Epithelial cell of prostate (primary cell): ENCODE measurements around the gene KPNA1.
A peak's percentile ranks its signal among the peaks of the same experiment; 100 is the strongest.
"Not testable (repeated sequence)": the region's sequence is repeated elsewhere in the genome, so short reads cannot be mapped to it uniquely, and the experiment has no call there.

Experiments
- DNase-seq: peaks from one replicate; pipeline ENCODE4 v3.0.0-alpha.2; 2011; ENCODE audit warnings: low read depth, low spot score
- H3K27ac ChIP-seq: fragments of 450-650 bp; 2 replicates; pipeline ENCODE4 v1.5.1; 2017; ENCODE audit warnings: mild to moderate bottlenecking

KPNA1 gene

GRCh38 chr3:122523317-122523716 is 8.6 kb upstream of the KPNA1 start:
- DNase-seq, result no peak

DNA sequence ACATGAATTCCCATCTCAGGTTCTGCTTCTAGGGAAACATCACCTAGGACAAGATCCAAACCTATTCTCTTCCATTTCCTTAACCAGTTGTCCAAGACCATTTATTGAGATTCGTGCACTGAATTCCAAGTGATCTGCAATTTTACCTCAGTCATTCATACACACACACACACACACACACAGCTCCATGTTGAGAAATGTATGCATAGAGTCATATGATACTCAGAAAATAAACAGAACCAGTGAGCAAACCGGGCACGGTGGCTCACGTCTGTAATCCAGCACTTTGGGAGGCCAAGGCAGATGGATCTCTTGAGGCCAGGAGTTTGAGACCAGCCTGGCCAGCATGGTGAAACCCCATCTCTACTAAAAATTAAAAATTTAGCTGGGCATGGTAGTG is 6.1 kb upstream of the KPNA1 start:
- no peak for DNase-seq
- peak overlapping the region; percentile 59 for H3K27ac ChIP-seq

More at GRCh38 chr3:122523317-122523716, 8.6 kb upstream of the KPNA1 start:
- no peak overlapping the region for H3K27ac ChIP-seq

DNA sequence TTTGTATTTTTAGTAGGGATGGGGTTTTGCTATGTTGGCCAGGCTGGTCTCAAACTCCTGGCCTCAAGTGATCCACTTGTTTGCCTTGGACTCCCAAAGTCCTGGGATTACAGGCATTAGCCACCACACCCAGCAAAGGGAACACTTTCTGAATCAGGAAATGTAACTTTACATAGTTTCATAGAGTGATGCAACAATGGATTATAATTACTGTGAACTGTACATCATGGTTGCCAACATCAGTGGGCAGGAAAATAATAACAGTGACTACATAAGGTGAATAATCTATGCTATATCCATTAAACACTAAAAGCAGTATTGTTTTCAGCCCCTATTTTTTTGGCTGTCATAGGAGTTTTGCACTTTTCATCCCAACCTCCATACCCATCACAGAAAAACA is 5.0 kb upstream of the KPNA1 start:
- peak overlapping the region; percentile 59 for H3K27ac ChIP-seq
- DNase-seq, result peak; percentile 24

DNA sequence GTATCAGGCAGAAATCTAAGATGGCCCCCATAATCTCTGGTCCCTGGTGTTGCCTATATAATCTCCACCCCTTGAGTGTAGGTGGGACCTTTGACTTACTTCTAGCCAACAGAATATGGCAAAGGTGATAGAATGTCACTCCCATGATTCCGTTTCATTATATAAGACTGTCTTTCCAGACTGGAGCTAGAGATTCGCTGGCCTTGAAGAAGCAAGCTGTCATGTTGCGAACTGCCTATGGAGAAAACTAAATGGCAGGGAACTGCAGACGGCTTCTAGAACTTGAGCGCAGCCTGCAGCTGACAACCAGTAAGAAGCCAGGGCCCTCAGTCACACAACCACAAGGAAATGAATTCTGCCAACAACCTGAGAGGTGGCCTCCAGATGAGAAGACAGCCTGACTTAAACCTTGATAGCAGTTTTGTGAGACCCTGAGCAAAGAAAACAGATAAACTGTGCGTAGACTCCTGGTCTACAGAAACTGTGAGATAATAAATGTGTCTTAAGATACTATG is 2.2 kb upstream of the KPNA1 start:
- no peak for DNase-seq
- H3K27ac ChIP-seq, result no peak overlapping the region

GRCh38 chr3:122515870-122516269 is 1.1 kb upstream of the KPNA1 start:
- no peak overlapping the region for H3K27ac ChIP-seq
- DNase-seq, result no peak

DNA sequence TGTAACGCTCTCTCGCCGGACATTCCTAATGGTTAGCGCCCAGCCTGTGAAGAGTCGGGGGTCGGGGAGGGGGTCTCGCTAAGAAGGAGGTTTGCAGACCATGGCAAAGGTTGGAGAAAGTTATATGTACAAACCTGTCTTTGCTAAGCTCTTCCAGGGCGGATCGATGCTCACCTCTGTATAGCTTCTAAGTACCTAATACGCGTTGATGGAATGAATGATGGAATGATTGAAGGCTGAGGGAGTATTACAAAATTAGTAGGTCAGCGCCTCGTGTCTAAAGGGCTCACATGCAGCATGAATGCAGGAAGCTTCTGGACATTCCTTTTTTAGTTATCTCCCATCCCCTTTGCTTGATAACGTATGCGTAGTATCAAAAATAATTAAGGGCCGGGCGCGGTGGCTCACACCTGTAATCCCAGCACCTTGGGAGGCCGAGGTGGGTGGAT is 305 bp upstream of the KPNA1 start:
- no peak for DNase-seq
- peak overlapping the region; percentile 94 for H3K27ac ChIP-seq

DNA sequence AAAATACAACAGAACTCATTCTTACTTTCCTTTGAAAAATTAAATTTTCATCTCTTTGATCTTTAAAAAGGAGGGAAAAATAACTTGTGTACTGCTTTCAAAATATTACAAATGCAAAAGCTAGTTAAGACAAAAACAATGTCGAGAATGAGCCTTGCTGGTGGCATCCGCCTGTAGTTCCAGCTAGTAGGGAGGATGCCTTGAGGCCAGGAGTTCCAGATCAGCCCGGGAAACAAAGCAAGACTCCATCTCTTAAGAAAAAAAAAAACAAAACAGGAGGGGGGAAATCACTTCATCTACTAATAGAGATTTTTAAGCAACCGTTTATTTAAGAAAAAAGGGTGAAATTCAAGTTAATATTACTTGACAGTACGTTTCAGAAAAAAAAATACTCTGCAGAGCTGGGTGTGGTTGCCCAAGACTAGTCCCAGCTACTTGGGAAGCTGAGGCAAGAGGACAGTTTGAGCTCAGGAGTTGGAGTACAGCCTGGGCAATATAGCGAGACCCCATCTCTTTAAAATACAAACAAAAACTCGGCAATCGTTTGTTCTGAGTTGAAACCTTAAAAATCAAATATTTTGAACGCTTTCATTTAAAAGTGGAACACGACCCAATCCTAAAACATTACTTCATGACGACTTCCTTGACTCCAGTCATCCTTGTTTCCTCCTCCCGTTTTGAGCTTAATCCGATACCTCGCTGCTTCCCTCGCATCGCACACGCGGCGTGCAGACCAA is 1.2 kb downstream of the KPNA1 start:
- no peak for DNase-seq
- H3K27ac ChIP-seq, result peak overlapping the region; percentile 94

DNA sequence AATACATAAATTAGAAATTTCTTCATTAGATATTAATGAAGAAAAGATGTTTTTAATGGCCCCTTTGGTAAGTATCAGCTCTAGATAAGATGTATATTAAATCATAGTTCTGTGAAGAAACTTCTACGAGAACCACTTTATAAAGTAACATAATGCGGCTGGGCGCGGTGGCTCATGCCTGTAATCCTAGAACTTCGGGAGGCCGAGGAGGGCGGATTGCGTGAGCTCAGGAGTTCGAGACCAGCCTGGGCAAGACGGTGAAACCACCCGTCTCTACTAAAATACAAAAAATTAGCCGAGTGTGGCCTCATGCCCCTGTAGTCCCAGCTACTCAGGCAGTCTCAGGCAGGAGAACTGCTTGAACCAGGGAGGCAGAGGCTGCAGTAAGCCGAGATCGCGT is 2.5 kb downstream of the KPNA1 start:
- no peak overlapping the region for H3K27ac ChIP-seq

DNA sequence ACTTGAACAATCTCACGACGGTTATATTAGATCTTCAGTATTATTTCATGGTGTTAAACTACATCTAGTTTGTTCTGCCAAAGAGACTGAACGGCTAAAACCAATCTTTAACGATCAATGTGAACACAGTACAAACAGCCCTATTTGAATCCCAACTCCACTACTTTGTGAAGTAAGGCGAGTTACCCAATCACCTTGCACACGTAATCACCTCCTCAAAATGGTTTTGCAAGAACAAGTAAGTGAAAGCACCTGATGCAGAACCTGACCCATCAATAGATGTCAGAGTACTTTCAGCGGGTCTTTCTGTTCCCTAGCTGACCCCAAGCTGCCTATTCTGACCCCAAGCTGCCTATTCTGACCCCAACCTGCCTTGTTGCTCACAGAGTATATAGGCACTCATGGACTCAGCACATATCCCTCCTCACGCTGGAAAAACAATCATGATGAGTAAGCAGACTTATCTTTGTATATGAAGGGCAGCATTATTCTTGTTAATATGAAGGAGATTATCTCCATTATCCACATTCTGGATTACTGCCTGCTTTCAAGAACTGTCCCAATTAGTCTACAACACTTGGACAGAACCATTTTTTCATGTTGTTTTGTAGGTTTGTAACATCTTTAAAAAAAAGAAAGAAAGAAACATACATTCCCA is 3.7 kb downstream of the KPNA1 start:
- no peak for DNase-seq

More for the DNA sequence above, 2.5 kb downstream of the KPNA1 start:
- DNase-seq, result no peak

GRCh38 chr3:122508944-122509343 is 5.8 kb downstream of the KPNA1 start:
- not testable (repeated sequence) for H3K27ac ChIP-seq, DNase-seq

More for the DNA sequence above, 3.7 kb downstream of the KPNA1 start:
- no peak overlapping the region for H3K27ac ChIP-seq

- no peak for DNase-seq
- H3K27ac ChIP-seq, result no peak overlapping the region
These were observed 6.4 kb downstream of the KPNA1 start for GRCh38 chr3:122508135-122508914.

DNA sequence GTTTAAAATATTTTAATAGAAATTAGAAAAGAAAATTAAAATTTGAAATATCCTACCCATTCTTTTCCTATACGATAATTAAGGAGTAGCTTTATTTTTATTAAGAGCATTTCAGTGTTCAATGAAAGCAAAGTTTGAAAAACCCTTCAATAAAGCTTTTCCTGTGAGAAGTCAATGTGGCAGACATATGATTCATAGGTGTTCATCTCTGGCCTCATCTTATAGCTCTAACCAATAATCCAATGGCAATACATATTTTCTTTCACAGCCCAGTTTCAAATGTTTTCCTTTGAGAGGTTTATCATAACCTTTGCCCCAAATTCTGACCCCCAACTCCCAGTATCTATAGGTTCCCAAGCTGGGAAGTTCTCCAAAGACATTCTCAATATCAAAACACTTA is 8.3 kb downstream of the KPNA1 start:
- no peak for DNase-seq

DNA sequence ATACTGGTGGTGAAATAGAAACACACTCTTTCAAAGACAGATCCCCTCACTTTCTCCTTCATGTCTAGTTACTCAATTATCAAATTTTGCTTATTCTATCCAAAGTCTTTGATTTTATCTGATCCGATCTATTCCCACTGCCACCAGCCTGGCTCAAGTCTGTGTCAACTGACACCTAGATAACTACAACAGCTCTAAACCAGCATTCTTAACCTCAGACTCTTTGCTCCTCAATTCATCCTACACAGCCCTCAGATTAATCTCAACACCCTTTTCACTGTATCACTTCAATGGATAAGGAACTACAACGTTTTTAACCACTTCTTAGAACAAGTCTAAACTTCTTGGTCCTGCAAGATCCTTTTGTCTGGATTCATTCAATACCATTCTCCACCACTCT is 9.1 kb downstream of the KPNA1 start:
- DNase-seq, result no peak
- H3K27ac ChIP-seq, result no peak overlapping the region

More for the DNA sequence above, 8.3 kb downstream of the KPNA1 start:
- no peak overlapping the region for H3K27ac ChIP-seq

- DNase-seq, result no peak
These were observed 11.8 kb downstream of the KPNA1 start for GRCh38 chr3:122502941-122503340.

DNA sequence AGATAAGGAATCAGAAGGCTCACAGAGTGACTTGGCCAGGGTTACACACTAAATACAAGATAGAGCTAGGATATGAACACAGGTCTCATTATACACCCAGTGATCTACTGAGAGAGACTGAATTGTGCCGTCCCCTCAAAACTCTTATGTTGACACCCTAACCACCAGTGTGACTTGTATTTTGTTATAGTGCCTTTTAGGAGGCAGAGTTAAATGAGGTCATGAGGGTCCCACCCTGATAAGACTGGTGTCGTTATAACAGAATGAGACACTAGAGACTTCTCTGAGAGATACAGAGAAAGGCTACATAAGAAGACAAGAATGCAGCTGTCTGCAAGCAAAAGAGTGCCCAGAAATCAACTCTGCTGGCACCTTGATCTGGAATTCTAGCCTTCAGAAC is 12.6 kb downstream of the KPNA1 start:
- H3K27ac ChIP-seq, result no peak overlapping the region
- no peak for DNase-seq

More at GRCh38 chr3:122502941-122503340, 11.8 kb downstream of the KPNA1 start:
- no peak overlapping the region for H3K27ac ChIP-seq

DNA sequence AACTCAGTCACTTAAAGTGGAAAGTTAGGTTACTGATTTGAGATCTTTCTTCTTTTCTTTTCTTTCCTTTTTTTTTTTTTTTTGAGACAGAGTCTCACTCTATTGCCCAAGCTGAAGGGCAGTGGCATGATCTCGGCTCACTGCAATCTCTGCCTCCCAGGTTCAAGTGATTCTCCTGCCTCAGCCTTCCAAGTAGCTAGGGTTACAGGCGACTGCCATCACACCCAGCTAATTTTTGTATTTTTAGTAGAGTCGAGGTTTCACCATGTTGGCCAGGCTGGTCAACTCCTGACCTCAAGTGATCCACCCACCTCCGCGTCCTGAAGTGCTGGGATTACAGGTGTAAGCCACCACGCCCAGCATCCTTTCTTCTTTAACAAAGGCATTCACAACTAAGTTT is 13.8 kb downstream of the KPNA1 start:
- not testable (repeated sequence) for DNase-seq

DNA sequence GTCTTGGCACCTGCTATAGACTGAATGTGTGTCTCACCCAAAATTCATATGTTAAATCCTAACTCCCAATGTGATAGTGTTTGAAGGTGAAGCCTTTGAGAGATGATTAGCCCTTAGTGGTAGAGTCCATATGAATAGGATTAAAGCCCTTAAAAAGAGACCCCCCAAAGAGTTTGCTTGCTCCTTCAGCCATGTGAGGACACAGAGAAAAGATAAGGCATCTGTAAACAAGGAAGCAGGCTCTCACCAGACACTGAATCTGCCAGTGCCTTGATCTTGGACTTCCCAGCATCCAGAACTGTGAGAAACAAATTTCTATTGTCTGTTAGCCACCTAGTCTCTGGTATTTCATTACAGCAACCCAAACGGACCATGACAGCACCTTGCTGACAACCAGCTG is 16.6 kb downstream of the KPNA1 start:
- peak overlapping the region; percentile 64 for H3K27ac ChIP-seq
- no peak for DNase-seq

More for the DNA sequence above, 13.8 kb downstream of the KPNA1 start:
- H3K27ac ChIP-seq, result not testable (repeated sequence)

GRCh38 chr3:122497425-122497824 is 17.3 kb downstream of the KPNA1 start:
- H3K27ac ChIP-seq, result peak overlapping the region; percentile 64
- peak; percentile 87 for DNase-seq

DNA sequence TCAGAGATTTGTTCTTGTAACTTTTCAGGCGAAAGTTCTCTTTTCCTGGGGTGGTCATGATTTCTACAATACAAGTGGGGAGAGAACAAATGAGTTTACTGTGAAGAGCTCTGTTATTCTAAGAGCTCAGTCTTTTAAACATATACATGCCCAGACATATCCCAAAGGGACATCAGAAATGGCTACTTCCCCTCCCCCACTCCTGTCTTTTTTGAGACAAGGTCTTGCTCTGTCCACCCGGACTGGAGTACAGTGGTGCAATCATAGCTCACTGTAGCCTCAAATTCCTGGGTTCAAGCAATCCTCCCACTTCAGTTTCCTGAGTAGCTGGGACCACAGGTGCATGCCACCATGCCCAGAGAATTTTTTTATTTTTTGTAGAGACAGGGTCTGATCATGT is 18.2 kb downstream of the KPNA1 start:
- no peak for DNase-seq
- H3K27ac ChIP-seq, result peak overlapping the region; percentile 64

GRCh38 chr3:122493296-122493695 is 21.4 kb downstream of the KPNA1 start:
- no peak for DNase-seq
- no peak overlapping the region for H3K27ac ChIP-seq
